G401 (cell line): ENCODE measurements around the gene SEMA4C. TPM values are rescaled to one million over a fixed set of nuclear protein-coding genes. Genes with fewer than 3 reads are reported as not detected.
A peak's percentile ranks its signal among the peaks of the same experiment; 100 is the strongest.

Experiments used
- DNase-seq: peaks from one replicate; pipeline ENCODE4 v3.0.0-alpha.2; 2015; ENCODE audit warnings: low spot score
- in situ Hi-C: cut with HindIII; loops from 2 replicates; pipeline ENCODE4 v1.10.0; 2016; ENCODE audit warnings: low sequenced_read_pairs, mixed read lengths
- total RNA-seq: library from RNA; depleted of rRNA; stranded (reverse); fragments of >200 nt; shearing (Covaris generic); gene quantifications from 2 replicates; pipeline ENCODE4 v1.2.3, GENCODE V29; 2014

Gene SEMA4C
- total RNA-seq, 1 experiment from 2014 or later, result 37.9 TPM

DNA sequence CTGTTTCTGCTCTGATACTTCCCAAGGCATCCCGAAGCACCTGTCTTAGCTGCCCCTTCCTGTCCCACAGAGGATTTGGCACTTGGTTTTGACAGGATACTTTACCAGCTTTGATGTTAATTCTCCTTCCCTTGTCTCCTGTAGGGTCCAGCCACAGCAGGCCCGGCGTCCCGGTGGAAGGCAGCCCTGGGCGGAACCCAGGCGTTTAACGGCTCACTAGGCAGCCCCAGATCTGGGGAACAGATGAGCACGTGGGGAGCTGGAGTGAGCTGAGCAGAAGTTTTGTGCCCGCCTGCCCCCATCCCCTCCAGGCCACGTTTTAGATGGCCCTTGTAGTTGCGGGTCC lies 37.5 kb downstream of the SEMA4C start:
- DNase-seq, result peak; percentile 47
- in situ Hi-C loops, result no loop called here

DNA sequence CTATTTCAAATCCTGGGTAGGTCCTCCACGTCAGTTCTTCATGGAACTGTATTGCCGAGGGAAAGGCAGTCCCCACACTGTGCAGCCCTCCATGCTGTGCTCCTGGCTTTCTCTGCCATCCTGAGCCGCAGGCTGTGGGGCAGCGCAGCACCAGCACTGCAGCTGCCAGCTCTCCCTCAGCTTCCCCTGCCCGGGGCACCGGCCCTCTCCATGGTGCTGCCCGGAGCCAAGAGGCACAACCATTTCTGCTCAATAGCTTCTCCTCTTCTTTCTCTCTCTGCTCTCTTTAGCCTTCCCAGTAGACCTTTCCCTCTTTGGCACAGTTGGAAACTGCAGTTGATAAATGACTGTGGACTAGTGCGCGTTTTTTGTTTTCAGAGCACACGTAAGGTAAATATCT lies 38.2 kb downstream of the SEMA4C start:
- in situ Hi-C loops, result no loop called here

DNA sequence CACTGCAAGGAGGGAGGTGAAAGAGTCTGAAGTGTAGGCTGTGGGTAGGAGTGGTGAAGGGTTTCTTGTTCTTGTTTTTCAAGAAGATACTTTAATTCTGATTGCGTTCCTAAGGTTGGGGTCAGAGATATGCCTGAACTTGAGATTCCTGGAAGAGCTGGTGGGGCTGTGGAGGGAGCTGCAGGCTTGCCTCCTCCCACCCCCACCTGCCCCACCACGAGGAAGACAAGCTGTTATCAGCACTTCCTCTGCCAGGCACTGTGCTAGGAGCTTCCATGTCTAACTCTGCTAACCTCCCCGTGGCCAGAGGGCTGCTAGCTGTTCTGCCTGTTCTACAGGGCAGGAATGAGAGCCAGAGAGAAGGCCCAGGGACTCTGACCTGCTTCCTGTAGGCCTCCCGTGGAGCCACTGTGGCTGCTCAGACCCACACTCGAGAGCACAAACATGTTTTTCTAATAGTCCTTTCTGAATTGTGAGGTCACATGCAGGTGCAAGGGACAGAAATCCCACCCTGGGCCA lies 39.8 kb downstream of the SEMA4C start:
- in situ Hi-C loops, result no loop called here
- peak; percentile 54 for DNase-seq

More for the DNA sequence above, 38.2 kb downstream of the SEMA4C start:
- DNase-seq, result peak; percentile 39

DNA sequence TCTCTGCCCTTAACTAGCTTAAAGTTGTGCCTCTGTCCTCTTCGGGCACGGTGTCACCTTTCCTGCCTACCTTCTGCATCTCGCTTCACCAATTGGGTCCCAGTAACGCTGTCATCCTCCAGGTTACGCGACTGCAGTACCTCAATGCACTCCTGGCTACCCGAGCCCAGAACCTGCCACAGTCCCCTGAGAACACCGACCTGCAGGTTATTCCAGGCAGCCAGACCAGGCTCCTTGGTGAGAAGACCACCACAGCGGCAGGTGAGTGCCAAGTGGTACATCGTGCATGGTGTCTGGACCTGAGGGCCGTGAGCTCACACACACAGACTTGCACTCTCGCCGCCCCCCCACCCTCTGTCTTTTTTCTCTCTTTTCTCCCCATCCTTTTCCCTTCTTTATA lies 41.0 kb downstream of the SEMA4C start:
- in situ Hi-C loops, result no loop called here
- DNase-seq, result no peak

DNA sequence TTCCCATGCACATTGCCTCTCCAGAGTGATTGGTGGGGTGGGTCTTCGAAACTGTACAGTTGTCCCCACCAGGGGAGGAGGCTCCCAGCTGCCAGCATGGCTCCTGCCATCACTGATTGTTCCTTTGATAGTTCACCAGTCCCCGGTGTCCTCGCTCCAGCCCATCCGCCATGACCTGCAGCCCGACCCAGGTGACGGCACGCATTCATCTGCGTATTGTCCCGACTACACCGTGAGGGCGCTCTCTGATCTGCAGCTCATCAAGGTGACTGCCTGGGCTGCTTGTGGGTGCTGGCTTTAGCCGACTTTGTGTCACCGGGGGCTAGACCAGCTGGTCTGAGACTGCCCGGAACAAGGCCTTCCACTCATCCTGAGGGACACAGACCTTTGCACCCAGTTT lies 41.4 kb downstream of the SEMA4C start:
- in situ Hi-C loops, result no loop called here
- no peak for DNase-seq

DNA sequence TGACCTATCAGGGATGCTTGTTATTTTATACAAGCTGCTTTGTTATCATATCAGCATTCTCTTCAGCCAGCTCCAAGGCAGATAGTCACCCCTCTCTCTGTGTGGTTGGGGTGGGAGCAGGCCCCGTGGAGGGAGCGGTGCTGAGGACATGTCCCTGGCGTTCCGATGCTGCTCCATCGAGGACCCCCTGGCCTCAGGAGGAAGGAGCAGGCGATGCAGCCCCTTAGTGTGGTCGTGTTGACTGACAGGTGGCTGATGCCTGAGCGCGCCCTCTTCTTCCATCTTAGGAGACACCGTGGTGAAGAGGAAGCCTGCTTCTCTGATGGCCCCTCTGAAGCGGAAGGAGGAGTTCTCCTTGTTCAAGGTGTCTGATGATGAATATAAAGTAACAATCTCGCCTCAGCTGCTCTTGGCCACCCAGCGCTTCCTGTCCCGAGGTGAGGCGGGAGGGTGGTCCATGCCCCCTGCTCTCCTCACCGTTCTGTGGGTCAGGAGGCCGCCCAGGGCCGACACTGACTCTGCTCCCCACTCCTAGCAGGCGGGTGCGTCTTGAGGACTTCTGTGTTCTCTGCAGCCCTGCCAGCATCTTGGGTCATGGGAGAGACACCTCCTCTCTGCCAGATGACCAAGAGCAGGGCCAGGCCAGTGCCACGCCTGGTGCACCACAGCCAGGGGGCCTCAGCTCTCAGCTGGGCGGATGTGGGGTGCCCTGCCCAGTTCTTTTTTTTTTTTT lies 43.2 kb downstream of the SEMA4C start:
- no peak for DNase-seq
- in situ Hi-C loops, result no loop called here

DNA sequence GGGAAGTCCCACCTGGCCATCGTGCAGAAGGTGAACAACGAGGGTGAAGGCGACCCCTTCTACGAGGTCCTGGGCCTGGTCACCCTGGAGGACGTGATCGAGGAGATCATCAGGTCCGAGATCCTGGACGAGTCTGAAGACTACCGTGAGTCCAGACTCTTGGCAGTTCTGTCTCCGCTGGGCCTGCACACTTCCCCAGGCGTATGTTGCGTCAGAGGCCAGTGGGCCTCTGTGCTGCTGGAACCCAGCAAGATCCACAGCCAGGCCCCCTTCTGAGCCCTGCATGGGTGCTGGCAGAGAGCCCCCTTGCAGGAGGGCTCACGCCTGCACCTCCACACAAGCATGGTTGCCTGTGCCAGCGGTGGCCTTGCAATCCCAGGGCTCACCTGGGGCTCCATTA lies 44.8 kb downstream of the SEMA4C start:
- in situ Hi-C loops, result no loop called here
- DNase-seq, result no peak

DNA sequence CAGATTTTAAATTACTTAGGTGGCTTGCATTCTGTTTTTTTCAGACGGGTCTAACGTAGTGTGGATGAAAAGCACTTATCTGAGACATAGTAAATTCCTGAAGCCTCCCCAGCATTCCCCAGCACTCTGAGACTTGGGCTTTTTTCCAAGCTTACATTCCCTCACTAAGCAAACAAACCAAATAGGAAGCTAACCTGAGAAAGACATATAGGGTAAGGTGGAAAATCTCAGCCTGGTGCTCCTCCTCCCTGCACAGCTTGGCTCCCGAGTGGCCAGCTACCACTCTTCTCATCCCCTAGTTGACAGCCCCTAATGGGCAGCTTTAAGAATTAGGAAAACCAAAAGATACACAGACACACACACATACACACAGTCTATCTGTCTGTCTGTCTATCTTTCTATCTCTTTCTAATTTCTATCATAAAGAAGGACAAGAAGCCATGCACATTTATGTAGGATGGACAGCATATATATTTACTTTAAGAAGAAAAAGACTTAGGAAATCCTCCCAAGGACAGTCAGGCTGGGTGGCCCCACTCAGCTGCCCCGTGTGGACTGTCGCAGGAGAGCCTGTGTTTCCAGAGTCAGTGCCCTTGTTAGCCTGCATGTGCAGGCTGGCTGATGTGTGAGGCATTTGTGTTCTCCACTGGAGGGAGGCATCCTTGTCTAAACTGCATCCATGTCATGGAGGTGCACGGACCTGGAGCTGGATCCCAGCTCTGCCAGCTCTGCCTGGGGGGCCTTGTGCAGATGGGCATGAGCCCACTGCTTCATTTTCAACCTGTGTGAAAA lies 45.6 kb downstream of the SEMA4C start:
- no peak for DNase-seq
- in situ Hi-C loops, result no loop called here

DNA sequence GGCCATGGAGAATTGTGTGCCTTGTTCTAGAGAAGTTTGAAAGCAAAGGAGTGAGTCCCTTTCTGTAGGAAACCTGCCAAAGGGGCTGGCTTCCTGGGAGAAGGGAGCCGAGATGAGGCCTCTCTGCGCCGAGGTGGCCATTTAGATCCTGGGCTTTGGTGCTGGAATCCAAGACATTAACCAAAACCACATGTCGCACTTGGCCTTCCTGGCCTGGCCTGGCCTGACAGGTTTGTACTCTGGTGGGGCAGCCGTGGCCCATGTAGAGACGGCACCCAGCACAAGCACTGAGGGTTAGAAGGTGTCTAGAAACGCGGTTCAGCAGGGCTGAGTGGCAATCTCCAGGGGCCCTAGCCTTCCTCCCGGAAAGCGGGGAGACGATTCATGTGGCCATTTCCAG lies 46.7 kb downstream of the SEMA4C start:
- in situ Hi-C loops, result no loop called here
- no peak for DNase-seq

DNA sequence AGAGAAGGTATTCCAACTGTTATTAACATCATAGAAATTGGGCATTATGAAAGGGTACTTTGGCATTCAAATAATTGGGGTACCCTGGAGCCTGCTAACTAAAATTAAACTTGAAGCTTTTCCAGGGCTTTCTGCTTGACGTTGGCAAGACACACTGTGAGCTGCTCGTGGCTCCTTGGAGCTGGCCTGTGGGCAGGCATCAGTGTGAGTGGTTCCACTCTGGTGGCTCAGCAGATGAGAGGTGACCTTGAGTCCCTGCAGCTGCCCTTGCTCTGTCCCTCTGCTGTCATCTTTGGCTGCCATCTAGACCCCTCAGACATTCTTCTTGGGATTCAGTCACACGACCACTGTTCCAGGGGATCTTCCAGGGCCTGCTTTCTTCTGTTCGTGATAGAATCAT lies 47.1 kb downstream of the SEMA4C start:
- DNase-seq, result no peak
- in situ Hi-C loops, result no loop called here

DNA sequence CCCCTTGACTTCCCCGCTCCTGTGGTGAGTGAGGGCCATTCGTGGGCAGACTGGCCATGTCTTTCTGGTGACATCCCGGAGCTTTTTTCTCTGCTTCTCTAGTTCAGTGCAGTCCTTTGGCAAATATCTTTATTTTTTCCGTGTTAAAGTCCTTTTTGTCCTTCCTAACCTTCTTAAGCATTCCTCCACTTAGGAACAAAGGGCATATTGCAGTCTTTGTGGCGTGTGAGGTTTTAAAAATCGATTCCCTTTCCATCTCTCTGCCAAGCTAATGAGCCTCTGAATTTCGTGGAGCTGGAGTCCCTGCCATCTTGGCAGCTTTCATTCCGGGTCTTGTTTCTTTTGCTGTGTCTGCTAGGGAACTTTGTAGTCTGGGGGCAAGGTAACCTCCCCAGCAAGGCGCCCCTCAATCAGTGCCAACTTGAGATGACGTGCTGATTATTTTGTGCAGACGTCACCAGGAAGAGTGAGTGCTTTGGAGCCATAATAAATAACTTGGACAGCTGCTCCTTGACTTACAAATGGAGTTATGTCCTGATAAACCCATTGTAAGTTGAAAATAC lies 48.7 kb downstream of the SEMA4C start:
- in situ Hi-C loops, result no loop called here
- no peak for DNase-seq

DNA sequence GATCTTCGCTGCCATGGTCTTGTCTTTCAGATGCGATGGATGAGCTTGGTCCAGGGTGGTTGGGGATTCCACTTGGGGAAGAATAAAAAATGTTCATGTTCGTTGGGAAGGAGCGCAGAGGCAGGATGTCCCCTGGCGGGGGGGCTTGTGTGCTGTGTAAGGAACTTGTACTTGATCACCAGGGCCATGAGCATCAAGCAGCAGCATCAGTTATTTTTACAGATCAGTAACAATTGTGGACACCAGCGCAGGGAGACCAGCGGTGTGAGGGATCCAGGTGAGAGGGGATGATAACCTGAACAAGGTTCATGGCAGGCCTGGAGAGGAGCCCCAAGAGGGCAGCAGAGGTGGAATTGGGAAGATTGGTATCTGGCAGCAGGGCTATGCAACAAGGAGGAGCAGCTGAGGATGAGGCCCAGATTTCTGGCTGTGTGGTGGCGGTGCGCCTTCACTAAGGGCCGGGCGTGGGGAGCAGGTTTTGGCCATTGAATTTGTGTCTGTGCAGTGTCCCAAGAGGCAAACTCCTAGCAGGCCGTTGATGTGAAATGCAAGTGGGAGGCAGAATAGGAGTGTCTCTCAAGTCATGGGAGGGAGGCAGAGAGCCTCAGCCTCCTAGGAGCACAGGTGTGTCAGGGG lies 49.9 kb downstream of the SEMA4C start:
- no peak for DNase-seq
- in situ Hi-C loops, result no loop called here

DNA sequence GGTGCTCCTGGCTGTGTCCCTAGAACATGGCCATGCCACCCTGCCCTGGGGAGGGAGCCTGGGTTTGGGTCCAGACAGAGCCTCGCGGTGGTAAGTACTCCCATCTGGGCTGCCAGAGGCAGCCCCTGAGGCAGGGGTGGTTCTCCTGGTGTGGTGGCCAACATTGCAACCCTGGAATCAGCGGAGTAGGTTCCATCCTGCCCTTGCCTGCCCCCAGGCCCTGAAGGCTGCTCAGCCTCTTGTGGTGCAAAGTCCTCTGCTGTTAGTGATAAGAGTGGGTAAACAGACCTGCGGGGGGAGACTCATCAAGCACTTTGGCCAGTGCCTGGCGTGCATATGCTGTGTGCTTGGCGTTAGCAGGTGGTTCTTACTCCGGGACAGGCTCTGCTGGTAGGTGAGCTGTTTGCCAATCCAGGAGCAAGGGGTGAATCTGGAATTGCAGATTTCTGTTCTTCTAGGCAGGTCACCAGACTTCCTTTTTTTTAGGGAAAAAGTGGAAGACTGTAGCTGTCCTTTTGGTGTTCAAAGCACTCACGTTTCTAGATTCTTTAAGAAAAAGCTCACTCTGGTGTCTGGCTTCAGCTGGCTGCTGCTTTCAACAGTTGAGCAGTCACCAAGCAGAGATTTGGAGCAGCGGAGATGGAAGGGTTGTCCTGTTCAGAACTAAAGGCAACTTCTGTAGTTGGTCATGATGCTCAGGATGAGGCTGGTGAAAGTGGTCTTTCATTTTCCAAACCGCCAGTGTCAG lies 50.6 kb downstream of the SEMA4C start:
- in situ Hi-C loops, result no loop called here
- peak; percentile 91 for DNase-seq

DNA sequence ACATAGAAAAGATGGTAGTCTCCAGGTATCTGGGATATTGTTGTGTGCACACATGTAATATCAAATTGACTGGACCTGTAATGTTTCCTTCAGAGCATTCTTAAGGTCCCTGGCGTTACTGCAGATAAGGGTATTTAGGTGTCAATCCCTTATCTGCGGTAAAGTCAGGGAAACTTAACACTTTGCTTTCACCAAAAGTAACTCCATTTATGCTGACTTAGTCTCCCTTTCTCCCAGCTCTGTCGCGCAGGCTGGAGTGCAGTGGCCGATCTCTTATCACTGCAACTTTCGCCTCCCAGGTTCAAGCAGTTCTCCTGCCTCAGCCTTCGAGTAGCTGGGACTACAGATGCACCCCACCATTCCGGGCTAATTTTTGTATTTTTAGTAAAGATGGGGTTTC lies 52.0 kb downstream of the SEMA4C start:
- in situ Hi-C loops, result no loop called here
- DNase-seq, result no peak

DNA sequence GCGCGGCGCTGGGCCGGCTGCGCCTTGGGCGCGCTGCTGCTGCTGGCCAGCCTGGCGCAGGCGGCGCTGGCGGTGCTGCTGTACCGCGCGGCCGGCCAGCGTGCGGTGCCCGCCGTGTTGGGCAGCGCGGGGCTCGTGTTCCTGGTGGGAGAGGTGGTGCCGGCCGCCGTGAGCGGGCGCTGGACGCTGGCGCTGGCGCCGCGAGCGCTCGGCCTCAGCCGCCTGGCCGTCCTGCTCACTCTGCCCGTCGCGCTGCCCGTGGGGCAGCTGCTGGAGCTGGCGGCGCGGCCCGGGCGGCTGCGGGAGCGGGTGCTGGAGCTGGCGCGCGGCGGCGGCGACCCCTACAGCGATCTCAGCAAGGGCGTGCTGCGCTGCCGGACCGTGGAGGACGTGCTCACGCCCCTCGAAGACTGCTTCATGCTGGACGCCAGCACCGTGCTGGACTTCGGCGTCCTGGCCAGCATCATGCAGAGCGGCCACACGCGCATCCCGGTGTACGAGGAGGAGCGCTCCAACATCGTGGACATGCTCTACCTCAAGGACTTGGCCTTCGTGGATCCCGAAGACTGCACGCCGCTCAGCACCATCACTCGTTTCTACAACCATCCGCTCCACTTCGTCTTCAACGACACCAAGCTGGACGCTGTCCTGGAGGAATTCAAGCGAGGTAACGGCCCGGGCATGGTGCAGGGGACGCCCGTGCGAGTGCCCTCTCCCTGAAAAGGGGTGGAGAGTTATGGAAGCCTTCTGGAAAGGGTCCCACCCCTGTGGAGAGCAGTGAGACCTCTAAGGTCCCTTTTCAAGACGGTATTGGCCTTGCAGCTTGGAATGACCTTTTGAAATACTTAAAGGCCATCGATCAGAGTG lies 52.8 kb downstream of the SEMA4C start:
- peak; percentile 38 for DNase-seq
- in situ Hi-C loops, result no loop called here

DNA sequence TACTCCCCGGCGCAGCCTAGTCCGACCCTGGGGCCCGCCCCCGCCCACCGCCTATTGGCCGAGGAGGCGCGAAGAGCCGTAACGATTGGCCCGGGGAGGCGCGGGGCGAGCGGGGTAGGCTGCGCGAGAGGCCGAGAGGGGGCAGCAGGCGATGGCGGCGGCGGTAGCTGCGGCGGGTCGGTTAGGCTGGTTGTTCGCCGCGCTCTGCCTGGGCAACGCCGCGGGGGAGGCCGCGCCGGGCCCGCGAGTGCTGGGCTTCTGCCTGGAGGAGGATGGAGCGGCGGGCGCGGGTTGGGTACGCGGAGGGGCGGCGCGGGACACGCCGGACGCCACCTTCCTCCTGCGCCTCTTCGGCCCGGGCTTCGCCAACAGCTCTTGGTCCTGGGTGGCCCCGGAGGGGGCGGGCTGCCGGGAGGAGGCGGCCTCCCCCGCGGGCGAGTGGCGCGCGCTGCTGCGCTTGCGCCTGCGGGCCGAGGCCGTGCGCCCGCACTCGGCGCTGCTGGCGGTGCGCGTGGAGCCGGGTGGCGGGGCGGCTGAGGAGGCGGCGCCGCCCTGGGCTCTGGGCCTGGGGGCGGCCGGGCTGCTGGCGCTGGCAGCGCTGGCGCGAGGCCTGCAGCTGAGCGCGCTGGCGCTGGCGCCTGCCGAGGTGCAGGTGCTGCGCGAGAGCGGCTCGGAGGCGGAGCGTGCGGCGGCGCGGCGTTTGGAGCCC lies 53.6 kb downstream of the SEMA4C start, which contains the start of gene CNNM3:
Gene CNNM3 (plus strand): TSS at position 142 of the 709 bp plus-strand sequence. CDS start 10 bp downstream, at position 152.
- DNase-seq, result peak; percentile 93
- in situ Hi-C loops, result no loop called here

DNA sequence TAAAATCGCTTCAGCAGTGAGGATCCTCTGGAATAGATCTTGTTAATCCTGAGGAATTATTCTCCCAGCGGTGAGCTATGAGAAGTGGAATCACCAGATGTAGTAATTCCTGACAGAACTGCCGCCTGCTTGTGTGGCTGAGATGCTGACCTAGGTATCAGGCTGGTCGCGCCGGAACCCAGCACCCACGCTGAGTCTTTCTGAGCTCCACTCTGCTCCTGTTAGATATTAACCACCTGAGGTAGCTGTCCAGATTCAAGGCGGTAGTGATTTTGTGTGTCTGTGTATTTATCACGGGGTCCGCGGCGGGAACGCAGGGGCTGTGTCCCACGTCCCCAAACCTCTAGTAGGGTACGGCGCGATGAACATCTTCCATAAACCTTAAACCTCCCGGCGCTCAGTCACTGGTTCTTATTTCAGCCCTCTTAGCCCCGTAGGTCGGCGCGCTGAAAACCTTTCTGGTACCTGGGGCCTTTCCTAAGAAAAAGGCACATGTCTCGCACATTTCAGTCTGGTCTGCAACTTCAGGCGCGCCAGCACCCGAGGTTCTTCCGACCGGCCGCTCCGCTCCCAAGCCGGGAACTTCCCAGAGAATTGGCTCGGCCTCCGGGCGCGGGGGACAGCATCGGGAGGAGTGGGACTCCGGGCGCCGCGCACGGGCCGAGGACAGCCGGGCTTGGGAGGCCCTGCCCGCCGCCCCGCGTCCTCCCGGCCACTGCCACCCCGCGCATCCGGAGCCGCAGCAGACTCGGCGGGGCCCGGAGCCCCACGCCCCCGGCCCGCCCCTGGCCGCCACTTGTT lies 54.4 kb downstream of the SEMA4C start:
- in situ Hi-C loops, result no loop called here
- DNase-seq, result peak; percentile 68
